H9 (cell line): ENCODE measurements around the gene SORBS1. TPM values are rescaled to one million over a fixed set of nuclear protein-coding genes. Genes with fewer than 3 reads are reported as not detected.

Experiments used
- DNase-seq: peaks from one replicate; pipeline ENCODE4 v3.0.0-alpha.2; 2017
- H2AFZ ChIP-seq: one replicate; pipeline ENCODE4 v1.6.1; 2013; ENCODE audit warnings: mild to moderate bottlenecking, low read length, control low read depth, moderate library complexity
- H2AK5ac ChIP-seq: 2 replicates; pipeline ENCODE4 v1.6.1; 2013; ENCODE audit warnings: low read length, control low read depth, mixed read lengths; ENCODE audit not compliant: insufficient read length
- H2BK120ac ChIP-seq: one replicate; pipeline ENCODE4 v1.6.1; 2013; ENCODE audit warnings: low read depth, mild to moderate bottlenecking, low read length, control low read depth, inconsistent platforms; ENCODE audit not compliant: poor library complexity, severe bottlenecking
- H2BK12ac ChIP-seq: 2 replicates; pipeline ENCODE4 v1.6.1; 2013; ENCODE audit warnings: low read length, control low read depth, mixed read lengths, low read depth; ENCODE audit not compliant: insufficient read length
- H2BK15ac ChIP-seq: 2 replicates; pipeline ENCODE4 v1.6.1; 2013; ENCODE audit warnings: low read depth, low read length, control low read depth
- H2BK20ac ChIP-seq: one replicate; pipeline ENCODE4 v1.6.1; 2013; ENCODE audit warnings: low read depth, mild to moderate bottlenecking, low read length, control low read depth, inconsistent platforms; ENCODE audit not compliant: poor library complexity, severe bottlenecking
- H2BK5ac ChIP-seq: 2 replicates; pipeline ENCODE4 v1.6.1; 2013; ENCODE audit warnings: low read length, control low read depth, mixed read lengths; ENCODE audit not compliant: insufficient read length
- H3K14ac ChIP-seq: 2 replicates; pipeline ENCODE4 v1.6.1; 2013; ENCODE audit warnings: low read length, control low read depth; ENCODE audit not compliant: insufficient read depth
- H3K18ac ChIP-seq: 2 replicates; pipeline ENCODE4 v1.6.1; 2013; ENCODE audit warnings: low read depth, mild to moderate bottlenecking, mixed read lengths, low read length, control low read depth; ENCODE audit not compliant: insufficient read length
- H3K23ac ChIP-seq: 2 replicates; pipeline ENCODE4 v1.6.1; 2013; ENCODE audit warnings: low read length, control low read depth, mixed read lengths, low read depth; ENCODE audit not compliant: insufficient read length
- H3K23me2 ChIP-seq: 2 replicates; pipeline ENCODE4 v1.6.1; 2013; ENCODE audit warnings: low read depth, mild to moderate bottlenecking, mixed read lengths, low read length, control low read depth; ENCODE audit not compliant: insufficient read length, poor library complexity, severe bottlenecking
- H3K27ac ChIP-seq: 2 replicates; pipeline ENCODE4 v1.5.1; 2013; ENCODE audit warnings: low read length, control low read depth, mixed read lengths, low read depth; ENCODE audit not compliant: insufficient read length
- H3K27me3 ChIP-seq: 2 replicates; pipeline ENCODE4 v1.6.1; 2013; ENCODE audit warnings: low read length, control low read depth, inconsistent platforms; ENCODE audit not compliant: insufficient read depth
- H3K4ac ChIP-seq: 2 replicates; pipeline ENCODE4 v1.6.1; 2013; ENCODE audit warnings: low read depth, mild to moderate bottlenecking, control low read depth, inconsistent platforms, low read length, moderate library complexity
- H3K4me1 ChIP-seq: 2 replicates; pipeline ENCODE4 v1.6.1; 2013; ENCODE audit warnings: low read length, control low read depth, inconsistent platforms; ENCODE audit not compliant: insufficient read depth
- H3K4me2 ChIP-seq: 2 replicates; pipeline ENCODE4 v1.6.1; 2013; ENCODE audit warnings: low read length, control low read depth, mixed read lengths; ENCODE audit not compliant: insufficient read length, insufficient read depth
- H3K56ac ChIP-seq: 2 replicates; pipeline ENCODE4 v1.6.1; 2013; ENCODE audit warnings: low read depth, mild to moderate bottlenecking, mixed read lengths, low read length, control low read depth; ENCODE audit not compliant: insufficient read length
- H3K79me1 ChIP-seq: 2 replicates; pipeline ENCODE4 v1.6.1; 2013; ENCODE audit warnings: low read depth, mild to moderate bottlenecking, moderate library complexity, low read length, control low read depth, inconsistent platforms; ENCODE audit not compliant: insufficient read depth, poor library complexity, severe bottlenecking
- H3K79me2 ChIP-seq: 2 replicates; pipeline ENCODE4 v1.6.1; 2013; ENCODE audit warnings: low read length, control low read depth, inconsistent platforms; ENCODE audit not compliant: insufficient read depth
- H3K9ac ChIP-seq: 2 replicates; pipeline ENCODE4 v1.6.1; 2013; ENCODE audit warnings: low read length, control low read depth, mixed read lengths; ENCODE audit not compliant: insufficient read length; ENCODE audit errors: extremely low read depth
- H3K9me3 ChIP-seq: one replicate; pipeline ENCODE4 v1.6.1; 2013; ENCODE audit warnings: low read depth, low read length, inconsistent platforms; ENCODE audit not compliant: control insufficient read depth
- H3T11ph ChIP-seq: one replicate; pipeline ENCODE4 v1.6.1; 2013; ENCODE audit warnings: mild to moderate bottlenecking, low read length, control low read depth, inconsistent platforms
- H4K20me1 ChIP-seq: one replicate; pipeline ENCODE4 v1.6.1; 2013; ENCODE audit not compliant: control insufficient read depth, insufficient read length, insufficient read depth
- H4K5ac ChIP-seq: 2 replicates; pipeline ENCODE4 v1.6.1; 2013; ENCODE audit warnings: low read depth, mild to moderate bottlenecking, mixed read lengths, low read length, control low read depth; ENCODE audit not compliant: insufficient read length
- H4K8ac ChIP-seq: replicated peaks from 2 replicates; pipeline ENCODE4 v1.6.1; 2013; ENCODE audit warnings: low read length, control low read depth, mixed read lengths, low read depth; ENCODE audit not compliant: insufficient read length
- H4K91ac ChIP-seq: 2 replicates; pipeline ENCODE4 v1.6.1; 2013; ENCODE audit warnings: low read depth, mild to moderate bottlenecking, moderate library complexity, mixed read lengths, low read length, control low read depth; ENCODE audit not compliant: insufficient read length
- H3K27ac Mint-ChIP-seq, 3 experiments: 2 replicates in 2 of 3; 3 replicates in 1 of 3; pipeline ENCODE4 v1.8.0; 2020 to 2021; ENCODE audit warnings: mixed read lengths in 3 of 3, mild to moderate bottlenecking in 1 of 3, moderate library complexity in 1 of 3
- H3K27me3 Mint-ChIP-seq: 2 replicates; pipeline ENCODE4 v1.8.0; 2021; ENCODE audit warnings: low read depth, mild to moderate bottlenecking, moderate library complexity, mixed read lengths
- H3K36me3 Mint-ChIP-seq, 3 experiments: 2 replicates in 2 of 3; 3 replicates in 1 of 3; pipeline ENCODE4 v1.8.0; 2020 to 2021; ENCODE audit warnings: low read depth in 3 of 3, mixed read lengths in 3 of 3; ENCODE audit not compliant: insufficient read depth in 1 of 3
- H3K4me1 Mint-ChIP-seq, 2 experiments: 2 replicates each; pipeline ENCODE4 v1.8.0; 2020; ENCODE audit warnings: mixed read lengths in 2 of 2
- H3K4me3 Mint-ChIP-seq, 2 experiments: 2 replicates in 1 of 2; 3 replicates in 1 of 2; pipeline ENCODE4 v1.8.0; 2020 to 2021; ENCODE audit warnings: mild to moderate bottlenecking in 2 of 2, mixed read lengths in 2 of 2, moderate library complexity in 1 of 2
- H3K9me3 Mint-ChIP-seq, 2 experiments: 2 replicates in 1 of 2; 3 replicates in 1 of 2; pipeline ENCODE4 v1.8.0; 2020; ENCODE audit warnings: mild to moderate bottlenecking in 2 of 2, mixed read lengths in 2 of 2, moderate library complexity in 1 of 2
- WGBS: extraction: QIAGEN DNeasy Blood & Tissue Kit; methylation state at CpG from one replicate; pipeline ENCODE4 v1.1.7; 2013; ENCODE audit warnings: missing lambda C conversion rate, low lambda C conversion rate, mixed read lengths; ENCODE audit not compliant: insufficient read length; ENCODE audit errors: extremely low coverage; 5-methylcytosine and 5-hydroxymethylcytosine counted together
- total RNA-seq: library from RNA; stranded (reverse); gene quantifications from 2 replicates; pipeline ENCODE4 v1.2.1, GENCODE V29; 2021
- TF ChIP-seq, protein P1 (sequence below): fragments of 200-600 bp; sonication (generic); conservative IDR thresholded peaks from 3 replicates; pipeline ENCODE4 v1.8.0; 2021; ENCODE audit warnings: antibody characterized with exemption, mild to moderate bottlenecking

The SORBS1 gene
- total RNA-seq, 1 experiment from 2014 or later, result 24.3 TPM

DNA sequence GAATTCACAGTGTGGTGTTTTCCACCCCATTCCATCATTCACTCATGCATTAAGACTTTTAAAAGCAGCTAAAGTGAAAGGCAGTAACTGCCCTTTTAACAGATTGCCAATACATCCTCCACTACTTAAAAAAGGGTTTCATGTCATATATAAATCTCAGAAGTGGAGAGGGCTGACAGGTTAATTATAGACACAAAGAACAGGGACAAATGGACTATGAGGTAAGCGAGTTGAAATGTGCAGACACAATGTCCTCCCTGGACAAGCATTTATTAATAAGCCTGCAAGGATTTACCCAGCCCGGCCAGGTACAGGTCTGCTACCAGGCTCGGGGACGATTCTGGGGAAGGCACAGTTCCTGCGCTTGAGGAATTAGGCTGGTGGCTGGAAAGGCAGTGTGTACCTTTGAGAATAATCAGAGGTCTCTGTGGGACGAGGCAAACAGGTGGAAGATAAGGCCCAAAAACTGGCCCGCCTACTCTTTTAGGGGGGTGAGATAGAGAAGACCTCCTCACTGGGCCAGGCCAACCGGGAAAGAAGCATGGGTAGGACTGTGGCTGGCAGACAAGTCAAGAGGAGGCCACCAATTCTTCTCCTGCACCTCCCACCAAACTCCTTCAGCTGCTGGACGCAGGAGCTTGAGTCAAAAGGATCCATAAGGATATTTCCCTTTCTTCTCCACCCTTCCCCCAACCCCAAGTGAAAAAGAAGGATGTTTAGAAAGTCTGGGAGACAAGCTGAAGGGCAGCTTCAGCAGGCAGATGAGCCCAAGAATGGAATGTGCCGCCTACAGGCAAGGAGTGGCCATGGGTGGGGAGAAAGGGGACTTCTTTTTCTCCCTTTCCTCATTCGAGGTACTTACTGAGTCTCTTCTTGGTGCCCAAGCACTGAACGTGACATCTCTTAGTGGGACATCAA is 271.9 kb downstream of the SORBS1 start:
- Histone ChIP-seq H3K27ac (no peak overlapping the region), H3K79me1 (no peaks in the 10 kb centered on the region), H3K9me3 (no peaks in the 10 kb centered on the region), H3K18ac (no peak overlapping the region), H3T11ph (no peak overlapping the region), H2BK5ac (no peak overlapping the region), H3K27me3 (no peaks in the 10 kb centered on the region), H2BK20ac (no peak overlapping the region), H3K56ac (no peak overlapping the region), H3K4me2 (peak overlapping the region; percentile 94), H2BK15ac (no peak overlapping the region), H2BK120ac (no peak overlapping the region), H2AFZ (no peak overlapping the region), H2AK5ac (no peak overlapping the region), H3K14ac (no peak overlapping the region), H4K91ac (no peak overlapping the region), H3K4ac (no peak overlapping the region), H3K23ac (no peak overlapping the region), H3K79me2 (peaks cover 22% of the 10 kb centered on the region; the same call in 1 of the 2 replicates), H2BK12ac (peak overlapping the region; percentile 9), H4K8ac (no peak overlapping the region), H3K4me1 (0 out of 2 replicates have a peak, but pooled peaks cover 5% of the 10 kb centered on the region), H3K9ac (peak overlapping the region; percentile 70), H4K20me1 (no peaks in the 10 kb centered on the region), H4K5ac (no peak overlapping the region), H3K23me2 (peaks cover 12% of the 10 kb centered on the region)
- WGBS, result no CpG with 5 or more reads among the region's 12 CpGs
- Mint-ChIP-seq H3K4me1 (peaks cover 39 to 42% of the 10 kb centered on the region in 2 experiments), H3K9me3 (no peaks in the 10 kb centered on the region), H3K36me3 (peaks cover 0 to 9% (median 3%) of the 10 kb centered on the region in 3 experiments; a peak in 4 of 7 replicates), H3K27ac (no peak overlapping the region; a peak in 2 of 7 replicates), H3K4me3 (peak overlapping the region; percentile 88 to 93), H3K27me3 (peaks cover 31% of the 10 kb centered on the region)
- DNase-seq, result peak; percentile 60
- TF ChIP-seq, protein P1, sequence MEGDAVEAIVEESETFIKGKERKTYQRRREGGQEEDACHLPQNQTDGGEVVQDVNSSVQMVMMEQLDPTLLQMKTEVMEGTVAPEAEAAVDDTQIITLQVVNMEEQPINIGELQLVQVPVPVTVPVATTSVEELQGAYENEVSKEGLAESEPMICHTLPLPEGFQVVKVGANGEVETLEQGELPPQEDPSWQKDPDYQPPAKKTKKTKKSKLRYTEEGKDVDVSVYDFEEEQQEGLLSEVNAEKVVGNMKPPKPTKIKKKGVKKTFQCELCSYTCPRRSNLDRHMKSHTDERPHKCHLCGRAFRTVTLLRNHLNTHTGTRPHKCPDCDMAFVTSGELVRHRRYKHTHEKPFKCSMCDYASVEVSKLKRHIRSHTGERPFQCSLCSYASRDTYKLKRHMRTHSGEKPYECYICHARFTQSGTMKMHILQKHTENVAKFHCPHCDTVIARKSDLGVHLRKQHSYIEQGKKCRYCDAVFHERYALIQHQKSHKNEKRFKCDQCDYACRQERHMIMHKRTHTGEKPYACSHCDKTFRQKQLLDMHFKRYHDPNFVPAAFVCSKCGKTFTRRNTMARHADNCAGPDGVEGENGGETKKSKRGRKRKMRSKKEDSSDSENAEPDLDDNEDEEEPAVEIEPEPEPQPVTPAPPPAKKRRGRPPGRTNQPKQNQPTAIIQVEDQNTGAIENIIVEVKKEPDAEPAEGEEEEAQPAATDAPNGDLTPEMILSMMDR, result peak; percentile 52; the same call in 2 of the 3 replicates
